GM23338 (cell line): ENCODE measurements around the gene HOXA1. TPM values are rescaled to one million over a fixed set of nuclear protein-coding genes. Genes with fewer than 3 reads are reported as not detected.

Experiments used
- ATAC-seq: fragments of 200-7000 bp; cut with Tn5 transposase; 3 replicates; pipeline ENCODE4 v1.9.1; 2020
- DNase-seq: peaks from one replicate; pipeline ENCODE4 v3.0.0-alpha.2; 2015; ENCODE audit warnings: low spot score
- H2AFZ ChIP-seq: fragments of 200-600 bp; sonication (generic); 2 replicates; pipeline ENCODE4 v1.8.0; 2016; ENCODE audit warnings: antibody characterized with exemption, mild to moderate bottlenecking, moderate library complexity
- H3F3A ChIP-seq: fragments of 200-600 bp; sonication (generic); replicated peaks from 2 replicates; pipeline ENCODE4 v1.8.0; 2017; ENCODE audit warnings: antibody characterized with exemption, mixed run types, low read depth
- H3K27ac ChIP-seq: fragments of 200-600 bp; sonication (generic); 2 replicates; pipeline ENCODE4 v1.6.1; 2016; ENCODE audit warnings: low read depth
- H3K27me3 ChIP-seq: fragments of 200-600 bp; sonication (generic); 2 replicates; pipeline ENCODE4 v1.8.0; 2016; ENCODE audit warnings: mild to moderate bottlenecking, mixed run types, moderate library complexity; ENCODE audit not compliant: insufficient read depth
- H3K36me3 ChIP-seq: fragments of 200-600 bp; sonication (generic); 2 replicates; pipeline ENCODE4 v1.8.0; 2016; ENCODE audit warnings: mild to moderate bottlenecking; ENCODE audit not compliant: insufficient read depth
- H3K4me1 ChIP-seq: fragments of 200-600 bp; sonication (generic); 2 replicates; pipeline ENCODE4 v1.8.0; 2016; ENCODE audit warnings: mild to moderate bottlenecking, moderate library complexity; ENCODE audit not compliant: insufficient read depth
- H3K4me2 ChIP-seq: fragments of 200-600 bp; sonication (generic); 2 replicates; pipeline ENCODE4 v1.7.1; 2017; ENCODE audit warnings: mixed run types
- H3K4me3 ChIP-seq: fragments of 200-600 bp; sonication (generic); 2 replicates; pipeline ENCODE4 v1.6.1; 2016; ENCODE audit warnings: mixed run types
- H3K79me2 ChIP-seq: fragments of 200-600 bp; sonication (generic); replicated peaks from 2 replicates; pipeline ENCODE4 v1.8.0; 2017; ENCODE audit warnings: mild to moderate bottlenecking; ENCODE audit not compliant: insufficient read depth
- H3K9me2 ChIP-seq: fragments of 200-600 bp; sonication (generic); 2 replicates; pipeline ENCODE4 v1.8.0; 2017; ENCODE audit not compliant: insufficient read depth
- H4K20me1 ChIP-seq: fragments of 200-600 bp; sonication (generic); replicated peaks from 2 replicates; pipeline ENCODE4 v1.8.0; 2017; ENCODE audit warnings: mild to moderate bottlenecking; ENCODE audit not compliant: insufficient read depth
- H3K27ac Mint-ChIP-seq: 2 replicates; pipeline ENCODE4 v1.8.0; 2020; ENCODE audit warnings: inconsistent platforms, mild to moderate bottlenecking, moderate library complexity, mixed read lengths
- H3K27me3 Mint-ChIP-seq: 3 replicates; pipeline ENCODE4 v1.8.0; 2022; ENCODE audit warnings: low read depth, mild to moderate bottlenecking, moderate library complexity, mixed read lengths, inconsistent platforms; ENCODE audit not compliant: insufficient read depth, poor library complexity
- H3K36me3 Mint-ChIP-seq: 3 replicates; pipeline ENCODE4 v1.8.0; 2021; ENCODE audit warnings: low read depth, mild to moderate bottlenecking, inconsistent platforms, moderate library complexity, mixed read lengths
- H3K4me1 Mint-ChIP-seq: 3 replicates; pipeline ENCODE4 v1.8.0; 2020; ENCODE audit warnings: mild to moderate bottlenecking, inconsistent platforms, mixed read lengths
- H3K4me3 Mint-ChIP-seq: 3 replicates; pipeline ENCODE4 v1.8.0; 2021; ENCODE audit warnings: moderate library complexity, mild to moderate bottlenecking, inconsistent platforms, mixed read lengths
- H3K9me3 Mint-ChIP-seq: 3 replicates; pipeline ENCODE4 v1.8.0; 2020; ENCODE audit warnings: moderate library complexity, mild to moderate bottlenecking, inconsistent platforms, mixed read lengths
- CREB1 ChIP-seq: fragments of 250-450 bp; sonication (Bioruptor Pico); IDR thresholded peaks from 2 replicates; pipeline ENCODE4 v1.5.0; 2020; ENCODE audit warnings: low read depth, mild to moderate bottlenecking, moderate library complexity
- EZH2 ChIP-seq: fragments of 200-600 bp; sonication (generic); IDR thresholded peaks from one replicate; pipeline ENCODE4 v1.8.0; 2017; ENCODE audit warnings: antibody characterized with exemption, mild to moderate bottlenecking, low read depth; ENCODE audit not compliant: unreplicated experiment
- EZH2phosphoT487 ChIP-seq: fragments of 200-600 bp; sonication (generic); IDR thresholded peaks from one replicate; pipeline ENCODE4 v1.8.1; 2018; ENCODE audit warnings: antibody characterized with exemption; ENCODE audit not compliant: unreplicated experiment
- NANOG ChIP-seq: IDR thresholded peaks from 2 replicates; pipeline ENCODE4 v1.6.1; 2016; ENCODE audit warnings: antibody characterized with exemption, borderline replicate concordance
- POLR2AphosphoS5 ChIP-seq: IDR thresholded peaks from 2 replicates; pipeline ENCODE4 v1.6.1; 2016; ENCODE audit warnings: antibody characterized with exemption, low read depth
- REST ChIP-seq: IDR thresholded peaks from one replicate; pipeline ENCODE4 v1.6.1; 2018; ENCODE audit warnings: antibody characterized with exemption; ENCODE audit not compliant: unreplicated experiment
- ZNF114 ChIP-seq: fragments of 250-450 bp; sonication (Bioruptor Pico); IDR thresholded peaks from 2 replicates; pipeline ENCODE4 v1.5.0; 2020; ENCODE audit warnings: mild to moderate bottlenecking, moderate library complexity
- ZNF331 ChIP-seq: fragments of 250-450 bp; sonication (Bioruptor Pico); IDR thresholded peaks from 2 replicates; pipeline ENCODE4 v1.5.0; 2020; ENCODE audit warnings: low read depth, mild to moderate bottlenecking, moderate library complexity
- polyA plus RNA-seq: library from polyadenylated mRNA; unstranded; fragments of >200 nt; fragmentation: Nextera tagmentation; extraction: Ambion mirVana; gene quantifications from 2 replicates; pipeline ENCODE4 v1.2.1, GENCODE V29; 2016
- total RNA-seq: library from RNA; depleted of rRNA; stranded (reverse); fragments of >200 nt; shearing (Covaris generic); gene quantifications from 2 replicates; pipeline ENCODE4 v1.2.3, GENCODE V29; 2014
- TF ChIP-seq, protein P1 (sequence below): fragments of 250-450 bp; sonication (Bioruptor Pico); IDR thresholded peaks from 2 replicates; pipeline ENCODE4 v1.5.0; 2020; ENCODE audit warnings: mild to moderate bottlenecking, moderate library complexity
- TF ChIP-seq, protein P2 (sequence below): IDR thresholded peaks from 2 replicates; pipeline ENCODE4 v1.6.1; 2016; ENCODE audit warnings: antibody characterized with exemption

The HOXA1 gene
- total and polyA plus RNA-seq, 2 experiments from 2014 or later = not detected

- TF ChIP-seq REST = no peak
- no peak for TF ChIP-seq ZNF114 (CRISPR knock-in tag)
- no peak for TF ChIP-seq POLR2AphosphoS5
- TF ChIP-seq NANOG = no peak
- TF ChIP-seq CREB1 (CRISPR knock-in tag) = no peak
Measured at GRCh38 chr7:27071622-27072390, 24.0 kb downstream of the HOXA1 start (continued).

GRCh38 chr7:27068259-27068658, 27.5 kb downstream of the HOXA1 start:
- H3K9me3 Mint-ChIP-seq = no peaks in the 10 kb centered on the region

More at GRCh38 chr7:27068259-27068658, 27.5 kb downstream of the HOXA1 start:
- H3K9me2 ChIP-seq = no peaks in the 10 kb centered on the region
- no peaks in the 10 kb centered on the region for H3K27me3 ChIP-seq
- no peaks in the 10 kb centered on the region for H3F3A ChIP-seq
- DNase-seq (no peak), ATAC-seq (no peak)
- H3K27ac ChIP-seq = no peak overlapping the region
- no peak overlapping the region for H3K4me2 ChIP-seq
- H3K27ac Mint-ChIP-seq = no peak overlapping the region
- H3K4me1 Mint-ChIP-seq = no peaks in the 10 kb centered on the region
- H2AFZ ChIP-seq = no peak overlapping the region
- H3K4me3 ChIP-seq = no peak overlapping the region
- H3K79me2 ChIP-seq = no peaks in the 10 kb centered on the region
- no peaks in the 10 kb centered on the region for H3K36me3 ChIP-seq
- TF ChIP-seq, protein P1, sequence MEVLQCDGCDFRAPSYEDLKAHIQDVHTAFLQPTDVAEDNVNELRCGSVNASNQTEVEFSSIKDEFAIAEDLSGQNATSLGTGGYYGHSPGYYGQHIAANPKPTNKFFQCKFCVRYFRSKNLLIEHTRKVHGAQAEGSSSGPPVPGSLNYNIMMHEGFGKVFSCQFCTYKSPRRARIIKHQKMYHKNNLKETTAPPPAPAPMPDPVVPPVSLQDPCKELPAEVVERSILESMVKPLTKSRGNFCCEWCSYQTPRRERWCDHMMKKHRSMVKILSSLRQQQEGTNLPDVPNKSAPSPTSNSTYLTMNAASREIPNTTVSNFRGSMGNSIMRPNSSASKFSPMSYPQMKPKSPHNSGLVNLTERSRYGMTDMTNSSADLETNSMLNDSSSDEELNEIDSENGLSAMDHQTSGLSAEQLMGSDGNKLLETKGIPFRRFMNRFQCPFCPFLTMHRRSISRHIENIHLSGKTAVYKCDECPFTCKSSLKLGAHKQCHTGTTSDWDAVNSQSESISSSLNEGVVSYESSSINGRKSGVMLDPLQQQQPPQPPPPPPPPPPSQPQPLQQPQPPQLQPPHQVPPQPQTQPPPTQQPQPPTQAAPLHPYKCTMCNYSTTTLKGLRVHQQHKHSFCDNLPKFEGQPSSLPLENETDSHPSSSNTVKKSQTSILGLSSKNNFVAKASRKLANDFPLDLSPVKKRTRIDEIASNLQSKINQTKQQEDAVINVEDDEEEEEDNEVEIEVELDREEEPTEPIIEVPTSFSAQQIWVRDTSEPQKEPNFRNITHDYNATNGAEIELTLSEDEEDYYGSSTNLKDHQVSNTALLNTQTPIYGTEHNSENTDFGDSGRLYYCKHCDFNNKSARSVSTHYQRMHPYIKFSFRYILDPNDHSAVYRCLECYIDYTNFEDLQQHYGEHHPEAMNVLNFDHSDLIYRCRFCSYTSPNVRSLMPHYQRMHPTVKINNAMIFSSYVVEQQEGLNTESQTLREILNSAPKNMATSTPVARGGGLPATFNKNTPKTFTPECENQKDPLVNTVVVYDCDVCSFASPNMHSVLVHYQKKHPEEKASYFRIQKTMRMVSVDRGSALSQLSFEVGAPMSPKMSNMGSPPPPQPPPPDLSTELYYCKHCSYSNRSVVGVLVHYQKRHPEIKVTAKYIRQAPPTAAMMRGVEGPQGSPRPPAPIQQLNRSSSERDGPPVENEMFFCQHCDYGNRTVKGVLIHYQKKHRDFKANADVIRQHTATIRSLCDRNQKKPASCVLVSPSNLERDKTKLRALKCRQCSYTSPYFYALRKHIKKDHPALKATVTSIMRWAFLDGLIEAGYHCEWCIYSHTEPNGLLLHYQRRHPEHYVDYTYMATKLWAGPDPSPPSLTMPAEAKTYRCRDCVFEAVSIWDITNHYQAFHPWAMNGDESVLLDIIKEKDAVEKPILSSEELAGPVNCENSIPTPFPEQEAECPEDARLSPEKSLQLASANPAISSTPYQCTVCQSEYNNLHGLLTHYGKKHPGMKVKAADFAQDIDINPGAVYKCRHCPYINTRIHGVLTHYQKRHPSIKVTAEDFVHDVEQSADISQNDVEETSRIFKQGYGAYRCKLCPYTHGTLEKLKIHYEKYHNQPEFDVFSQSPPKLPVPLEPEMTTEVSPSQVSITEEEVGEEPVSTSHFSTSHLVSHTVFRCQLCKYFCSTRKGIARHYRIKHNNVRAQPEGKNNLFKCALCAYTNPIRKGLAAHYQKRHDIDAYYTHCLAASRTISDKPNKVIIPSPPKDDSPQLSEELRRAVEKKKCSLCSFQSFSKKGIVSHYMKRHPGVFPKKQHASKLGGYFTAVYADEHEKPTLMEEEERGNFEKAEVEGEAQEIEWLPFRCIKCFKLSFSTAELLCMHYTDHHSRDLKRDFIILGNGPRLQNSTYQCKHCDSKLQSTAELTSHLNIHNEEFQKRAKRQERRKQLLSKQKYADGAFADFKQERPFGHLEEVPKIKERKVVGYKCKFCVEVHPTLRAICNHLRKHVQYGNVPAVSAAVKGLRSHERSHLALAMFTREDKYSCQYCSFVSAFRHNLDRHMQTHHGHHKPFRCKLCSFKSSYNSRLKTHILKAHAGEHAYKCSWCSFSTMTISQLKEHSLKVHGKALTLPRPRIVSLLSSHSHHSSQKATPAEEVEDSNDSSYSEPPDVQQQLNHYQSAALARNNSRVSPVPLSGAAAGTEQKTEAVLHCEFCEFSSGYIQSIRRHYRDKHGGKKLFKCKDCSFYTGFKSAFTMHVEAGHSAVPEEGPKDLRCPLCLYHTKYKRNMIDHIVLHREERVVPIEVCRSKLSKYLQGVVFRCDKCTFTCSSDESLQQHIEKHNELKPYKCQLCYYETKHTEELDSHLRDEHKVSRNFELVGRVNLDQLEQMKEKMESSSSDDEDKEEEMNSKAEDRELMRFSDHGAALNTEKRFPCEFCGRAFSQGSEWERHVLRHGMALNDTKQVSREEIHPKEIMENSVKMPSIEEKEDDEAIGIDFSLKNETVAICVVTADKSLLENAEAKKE (CRISPR knock-in tag) = no peak
- TF ChIP-seq CREB1 (CRISPR knock-in tag) (no peak), ZNF114 (CRISPR knock-in tag) (no peak), EZH2 (no peak), POLR2AphosphoS5 (no peak), EZH2phosphoT487 (no peak), ZNF331 (CRISPR knock-in tag) (no peak), NANOG (no peak)
- TF ChIP-seq, protein P2, sequence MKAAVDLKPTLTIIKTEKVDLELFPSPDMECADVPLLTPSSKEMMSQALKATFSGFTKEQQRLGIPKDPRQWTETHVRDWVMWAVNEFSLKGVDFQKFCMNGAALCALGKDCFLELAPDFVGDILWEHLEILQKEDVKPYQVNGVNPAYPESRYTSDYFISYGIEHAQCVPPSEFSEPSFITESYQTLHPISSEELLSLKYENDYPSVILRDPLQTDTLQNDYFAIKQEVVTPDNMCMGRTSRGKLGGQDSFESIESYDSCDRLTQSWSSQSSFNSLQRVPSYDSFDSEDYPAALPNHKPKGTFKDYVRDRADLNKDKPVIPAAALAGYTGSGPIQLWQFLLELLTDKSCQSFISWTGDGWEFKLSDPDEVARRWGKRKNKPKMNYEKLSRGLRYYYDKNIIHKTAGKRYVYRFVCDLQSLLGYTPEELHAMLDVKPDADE = no peak
- no peaks in the 10 kb centered on the region for H3K36me3 Mint-ChIP-seq
- no peaks in the 10 kb centered on the region for H4K20me1 ChIP-seq
- no peak overlapping the region for H3K4me3 Mint-ChIP-seq
- no peaks in the 10 kb centered on the region for H3K4me1 ChIP-seq
- H3K27me3 Mint-ChIP-seq = peaks cover 1% of the 10 kb centered on the region
